GM19043 (cell line): Measurements from ENCODE around the gene CPLX1.
A peak's percentile ranks its signal among the peaks of the same experiment; 100 is the strongest.
"Not testable (repeated sequence)": the region's sequence is repeated elsewhere in the genome, so short reads cannot be mapped to it uniquely, and the experiment has no call there.

ENCODE experiments used
- ATAC-seq: cut with Tn5 transposase; IDR thresholded peaks from one replicate; pipeline ENCODE4 v1.9.1; 2021; ENCODE audit warnings: low read depth; ENCODE audit not compliant: unreplicated experiment

CPLX1 gene

GRCh38 chr4:781493-782216 is 44.3 kb downstream of the CPLX1 start:
- peak; percentile 96 for ATAC-seq

DNA sequence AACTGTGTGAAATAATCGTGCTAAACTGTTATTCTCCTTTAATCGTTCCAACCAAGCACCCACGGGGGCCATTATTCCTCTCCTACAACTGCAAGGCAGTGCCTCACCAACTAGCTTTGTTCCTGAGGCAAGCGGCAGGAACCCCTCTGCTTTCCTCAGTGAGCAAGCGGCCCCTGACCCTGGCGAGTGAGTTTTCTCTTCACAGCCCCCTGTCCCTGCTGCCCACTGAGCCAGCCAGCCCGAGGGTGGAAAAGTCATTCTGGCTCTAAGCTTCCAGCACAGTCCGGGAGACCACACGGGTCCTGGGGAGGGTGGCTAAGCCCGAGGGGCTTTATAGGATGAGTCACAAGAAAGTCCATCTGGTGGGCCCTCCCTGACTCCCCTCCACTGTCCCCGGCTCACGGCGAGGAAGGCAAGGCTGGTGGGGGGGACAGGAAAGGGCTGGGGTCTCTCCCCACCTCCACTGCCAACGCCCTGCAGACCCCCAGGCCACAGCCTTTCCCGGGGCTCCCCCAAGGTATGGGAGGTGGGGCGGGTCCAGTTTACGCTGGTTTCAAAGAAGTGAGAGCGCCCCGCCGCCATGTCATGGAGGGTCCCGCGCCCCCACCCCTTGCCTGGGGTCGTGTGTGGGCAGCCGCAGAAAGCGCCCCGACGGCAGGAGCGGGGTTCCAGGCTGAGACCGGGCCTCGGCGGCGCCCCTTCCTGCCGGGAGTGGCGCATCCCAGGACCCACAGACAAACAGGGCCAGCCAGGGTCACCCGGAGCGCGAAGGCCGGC is 45.0 kb downstream of the CPLX1 start:
- ATAC-seq, result no peak

DNA sequence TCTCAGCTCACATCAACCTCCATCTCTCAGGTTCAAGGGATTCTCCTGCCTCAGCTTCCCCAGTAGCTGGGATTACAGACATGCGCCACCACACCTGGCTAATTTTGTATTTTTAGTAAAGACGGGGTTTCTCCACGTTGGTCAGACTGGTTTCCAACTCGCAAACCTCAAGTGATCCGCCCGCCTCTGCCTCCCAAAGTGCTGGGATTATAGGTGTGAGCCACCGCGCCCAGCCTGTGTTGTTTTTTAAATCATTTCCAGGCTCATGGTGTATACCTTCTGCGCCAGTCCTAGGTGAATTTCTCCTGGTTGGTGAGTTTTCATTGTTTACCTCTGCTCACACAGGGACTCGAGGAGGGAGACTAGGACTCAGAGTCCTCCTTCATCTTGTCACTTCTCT is 45.7 kb downstream of the CPLX1 start:
- ATAC-seq, result not testable (repeated sequence)

DNA sequence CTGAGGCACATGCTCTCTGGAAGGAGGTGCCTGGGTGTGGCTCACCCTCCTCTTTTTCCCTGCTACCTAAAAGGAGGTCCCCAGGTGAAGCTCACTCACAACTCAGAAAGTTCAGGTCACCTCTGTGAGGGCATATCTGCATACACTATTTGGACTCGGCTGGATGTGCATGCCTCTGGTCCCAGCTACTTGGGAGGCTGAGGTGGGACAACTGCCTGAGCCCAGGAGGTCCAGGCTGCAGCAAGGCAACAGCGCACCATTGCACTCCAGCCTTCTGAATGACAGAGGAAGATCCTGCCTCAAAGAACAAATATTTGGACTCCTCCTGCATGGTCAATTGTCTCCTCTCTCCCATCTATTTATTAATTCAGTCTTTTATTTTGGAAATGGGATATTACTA is 46.4 kb downstream of the CPLX1 start:
- ATAC-seq, result no peak

DNA sequence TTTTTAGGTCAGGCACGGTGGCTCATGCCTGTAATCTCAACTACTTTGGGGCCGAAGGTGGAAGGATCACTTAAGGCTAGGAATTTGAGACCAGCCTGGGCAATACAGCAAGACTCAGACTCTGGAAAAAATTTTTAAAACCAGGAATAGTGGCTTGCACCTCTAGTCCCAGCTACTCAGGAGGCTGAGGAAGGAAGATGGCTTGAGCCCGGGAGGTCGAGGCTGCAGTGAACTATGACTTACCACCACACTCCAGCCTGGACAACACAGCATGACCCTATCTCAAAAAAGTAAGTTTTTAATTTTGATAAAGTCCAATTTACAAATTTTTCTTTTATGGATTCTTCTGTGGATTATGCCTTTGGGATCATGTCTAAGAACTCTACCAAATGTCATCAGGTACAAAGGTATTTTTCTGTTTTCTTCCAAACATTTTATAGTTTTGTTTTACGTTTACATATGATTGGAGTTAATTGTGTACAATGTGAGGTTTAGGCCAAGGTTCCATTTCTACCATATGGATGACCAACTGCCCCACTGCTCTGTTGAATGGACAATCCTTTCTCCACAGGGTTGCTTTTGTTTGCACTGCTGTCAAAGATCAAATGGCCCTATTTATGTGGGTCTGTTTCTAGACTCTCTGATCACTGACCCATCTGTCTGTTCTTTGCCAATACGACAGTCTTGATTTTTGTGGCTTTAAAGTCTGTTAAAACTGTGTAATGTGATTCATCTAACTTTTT is 48.2 kb downstream of the CPLX1 start:
- ATAC-seq, result no peak

DNA sequence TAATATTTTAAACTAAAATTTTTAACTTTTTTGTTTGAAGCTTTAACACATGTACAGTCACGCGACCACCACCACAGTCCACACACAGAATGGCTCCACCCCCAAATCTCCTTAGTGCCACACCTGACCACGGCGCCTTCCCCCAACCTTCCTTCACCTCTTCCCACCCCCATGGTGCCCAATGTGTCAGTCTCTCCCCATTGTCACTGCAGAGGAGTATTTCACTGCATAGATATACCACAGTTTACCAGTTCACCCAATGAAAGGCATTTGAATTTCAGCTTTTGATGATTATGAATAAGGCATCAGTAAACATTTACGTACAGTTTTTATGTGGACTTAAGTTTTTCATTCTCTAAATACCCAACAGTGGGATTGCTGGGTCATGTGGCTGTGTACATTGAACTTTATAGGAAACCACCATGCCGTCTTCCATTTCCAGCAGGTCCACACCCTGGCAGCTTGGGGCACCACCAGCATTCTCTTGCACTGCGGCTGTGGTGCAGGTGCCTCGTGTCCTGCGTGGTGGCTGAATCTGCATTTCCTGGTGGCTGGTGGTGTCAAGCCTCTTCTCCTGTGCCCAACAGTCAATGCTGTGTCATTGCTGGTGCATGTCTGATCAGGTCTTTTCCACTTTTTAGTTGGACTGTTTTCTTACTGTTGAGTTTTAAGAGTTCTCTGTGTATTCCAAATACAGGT is 49.0 kb downstream of the CPLX1 start:
- ATAC-seq, result no peak

- not testable (repeated sequence) for ATAC-seq
These were observed 50.4 kb downstream of the CPLX1 start for GRCh38 chr4:775485-775884.

- ATAC-seq, result not testable (repeated sequence)
These were observed 51.4 kb downstream of the CPLX1 start for GRCh38 chr4:774419-775092.

- no peak for ATAC-seq
These were observed 52.7 kb downstream of the CPLX1 start for GRCh38 chr4:773214-773613.

DNA sequence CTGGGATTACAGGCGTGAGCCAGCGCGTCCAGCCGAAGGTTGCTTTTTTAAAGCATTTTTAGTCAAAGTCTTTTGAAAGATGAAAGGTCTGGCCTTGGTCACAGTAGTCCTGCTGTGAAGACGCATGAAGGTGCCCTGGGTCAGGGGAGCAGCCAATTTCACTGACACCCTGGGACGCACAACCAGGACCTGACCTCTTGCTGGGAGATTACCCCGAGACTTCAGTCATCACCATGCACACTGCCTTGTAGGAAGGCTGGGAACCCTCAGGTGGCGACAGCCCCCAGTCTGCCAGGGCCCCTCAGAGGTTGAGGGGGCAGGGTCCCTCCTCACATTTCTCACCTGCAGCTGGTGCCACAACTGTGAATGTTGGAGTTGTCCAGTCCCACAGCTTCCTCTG is 53.2 kb downstream of the CPLX1 start:
- ATAC-seq, result no peak

DNA sequence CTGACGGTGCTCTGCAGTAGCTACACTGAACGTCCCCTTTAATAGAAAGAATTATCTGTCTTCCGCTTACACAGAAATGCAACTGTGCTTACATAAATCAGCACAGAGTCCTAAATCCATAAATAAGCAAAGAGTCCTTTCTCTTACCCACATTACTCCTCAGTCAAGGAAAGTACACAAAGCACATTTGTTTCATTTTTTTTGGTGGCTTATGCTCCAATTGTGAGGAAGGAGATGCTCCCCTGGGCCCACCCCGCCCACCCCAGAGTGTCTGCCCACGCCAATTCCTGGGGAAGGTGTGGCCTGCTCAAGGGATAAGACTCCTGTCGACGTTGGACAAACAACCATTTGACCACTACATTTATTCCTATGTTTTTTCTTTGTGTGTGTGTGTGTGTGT is 53.8 kb downstream of the CPLX1 start:
- no peak for ATAC-seq

DNA sequence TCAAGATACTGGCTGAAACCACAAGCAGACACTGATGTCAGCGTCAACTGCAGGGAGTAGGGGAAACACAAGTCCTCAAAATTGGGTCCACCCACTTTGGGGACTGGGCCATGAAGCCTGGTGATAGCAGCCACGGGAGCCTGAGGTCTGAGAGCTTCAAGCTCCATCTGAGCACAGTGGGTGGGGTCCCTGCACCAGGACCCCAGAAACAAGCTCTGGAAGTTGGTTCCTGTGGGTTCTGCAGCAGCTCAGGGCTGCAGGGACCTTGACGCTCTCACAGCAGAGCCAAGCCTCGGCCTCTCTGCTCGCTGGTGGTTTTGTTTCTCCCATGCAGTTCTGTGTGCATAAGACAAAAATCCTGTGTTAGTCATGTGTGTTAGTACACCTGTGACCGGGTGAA is 54.5 kb downstream of the CPLX1 start:
- ATAC-seq, result no peak

GRCh38 chr4:770022-770421 is 55.9 kb downstream of the CPLX1 start:
- no peak for ATAC-seq

- ATAC-seq, result no peak
These were observed 56.4 kb downstream of the CPLX1 start for GRCh38 chr4:769511-769910.

GRCh38 chr4:768995-769394 is 56.9 kb downstream of the CPLX1 start:
- ATAC-seq, result no peak

DNA sequence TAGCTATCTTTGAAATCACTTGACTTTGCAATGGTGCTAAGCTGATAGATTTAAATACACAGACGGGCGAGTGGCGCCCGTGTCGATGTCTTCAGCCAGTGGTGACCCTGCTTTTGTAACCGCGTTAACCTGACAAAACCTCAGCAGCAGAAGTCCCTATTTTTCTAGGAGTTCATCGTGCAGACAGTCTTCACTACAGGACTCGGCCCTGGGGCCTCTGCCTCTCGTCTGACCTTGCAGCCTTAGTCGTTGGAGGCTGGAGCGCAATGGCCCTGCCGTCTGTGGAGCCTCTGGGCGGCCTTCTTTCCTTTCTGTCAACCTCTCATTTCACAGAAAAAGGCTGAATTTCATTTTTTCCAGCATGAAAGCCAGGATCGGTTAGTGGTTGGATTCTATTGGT is 57.9 kb downstream of the CPLX1 start:
- ATAC-seq, result no peak

- no peak for ATAC-seq
These were observed 59.2 kb downstream of the CPLX1 start for GRCh38 chr4:766559-767283.

DNA sequence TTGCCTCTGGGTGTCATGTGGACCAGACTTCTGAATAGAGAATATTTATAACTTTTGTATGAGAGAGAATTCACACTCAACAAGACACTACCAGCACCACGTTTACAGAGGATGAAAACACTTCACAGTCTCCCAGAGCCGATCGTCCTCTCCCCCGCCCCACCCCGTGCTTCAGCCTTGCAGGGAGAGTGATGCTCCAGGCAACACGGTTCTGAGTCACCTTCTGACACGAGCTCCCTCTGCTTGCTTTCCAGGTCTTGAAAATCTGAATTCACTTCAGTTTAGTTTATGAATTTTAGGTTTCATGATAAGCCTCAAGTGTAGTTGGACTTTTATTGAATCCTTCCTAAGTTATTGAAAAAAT is 59.8 kb downstream of the CPLX1 start:
- no peak for ATAC-seq

DNA sequence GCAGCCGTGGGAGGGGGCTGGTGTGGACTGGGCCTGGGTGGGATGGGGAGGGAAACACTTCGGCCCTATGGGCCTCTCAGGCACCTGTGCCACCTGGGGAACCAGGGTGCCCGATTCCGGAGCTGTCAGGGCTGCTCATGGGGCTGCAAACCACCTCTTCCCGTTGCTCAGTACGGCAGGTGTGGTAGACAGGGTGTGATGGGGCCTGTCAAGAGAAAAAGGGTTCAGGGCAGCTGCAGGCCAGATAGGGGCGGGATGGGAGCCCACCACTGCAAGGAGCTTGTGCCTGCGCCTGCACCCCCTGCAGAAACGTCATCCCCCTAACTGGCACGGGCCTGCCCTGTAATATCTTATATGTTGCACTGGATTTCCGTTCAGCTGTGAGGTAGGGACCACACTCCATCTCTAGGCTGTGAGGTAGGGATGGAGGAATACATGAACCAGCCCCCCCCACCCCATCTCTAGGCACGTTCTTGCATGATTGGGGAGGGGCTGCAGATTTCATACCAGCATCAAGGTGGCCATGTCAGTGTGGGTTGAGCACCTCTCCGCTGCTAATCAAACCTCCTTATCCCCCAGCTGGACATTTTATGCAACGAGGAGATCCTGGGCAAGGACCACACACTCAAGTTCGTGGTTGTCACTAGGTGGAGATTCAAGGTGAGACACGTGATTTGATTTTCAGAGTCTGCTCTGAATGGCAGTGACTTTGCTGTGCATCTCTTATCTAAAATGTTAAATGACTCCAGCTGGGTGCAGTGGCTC is 61.3 kb downstream of the CPLX1 start:
- ATAC-seq, result no peak
